Activated T-cell treated with anti-CD3 and anti-CD28 coated beads, Interleukin-2, amount 50 U/mL, for 1 hour (primary cell): ENCODE data around the gene TBC1D5.

Experiments
- DNase-seq: peaks from one replicate; pipeline ENCODE4 v3.0.0-alpha.2; 2020

The TBC1D5 gene

GRCh38 chr3:17261627-17262369 lies 480.6 kb downstream of the TBC1D5 start:
- no peak for DNase-seq

- no peak for DNase-seq
These were observed 482.2 kb downstream of the TBC1D5 start for GRCh38 chr3:17260257-17260656.

- no peak for DNase-seq
These were observed 482.7 kb downstream of the TBC1D5 start for GRCh38 chr3:17259685-17260084.

GRCh38 chr3:17258823-17259436 lies 483.5 kb downstream of the TBC1D5 start:
- no peak for DNase-seq

GRCh38 chr3:17257269-17257668 lies 485.2 kb downstream of the TBC1D5 start:
- no peak for DNase-seq

- no peak for DNase-seq
These were observed 498.8 kb downstream of the TBC1D5 start for GRCh38 chr3:17243621-17244020.

- no peak for DNase-seq
These were observed 503.0 kb downstream of the TBC1D5 start for GRCh38 chr3:17239417-17239816.

- no peak for DNase-seq
These were observed 504.4 kb downstream of the TBC1D5 start for GRCh38 chr3:17238023-17238422.

GRCh38 chr3:17235310-17235709 lies 507.1 kb downstream of the TBC1D5 start:
- no peak for DNase-seq

GRCh38 chr3:17234382-17234781 lies 508.0 kb downstream of the TBC1D5 start:
- no peak for DNase-seq

- DNase-seq = no peak
These were observed 509.0 kb downstream of the TBC1D5 start for GRCh38 chr3:17233398-17233800.

- no peak for DNase-seq
These were observed 510.0 kb downstream of the TBC1D5 start for GRCh38 chr3:17232442-17232841.

- no peak for DNase-seq
These were observed 510.7 kb downstream of the TBC1D5 start for GRCh38 chr3:17231537-17232261.

GRCh38 chr3:17227472-17227871 lies 515.0 kb downstream of the TBC1D5 start:
- no peak for DNase-seq

GRCh38 chr3:17221529-17221928 lies 520.9 kb downstream of the TBC1D5 start:
- no peak for DNase-seq

- DNase-seq = no peak
These were observed 522.8 kb downstream of the TBC1D5 start for GRCh38 chr3:17219593-17219992.

- DNase-seq = no peak
These were observed 523.8 kb downstream of the TBC1D5 start for GRCh38 chr3:17218587-17218986.

- DNase-seq = no peak
These were observed 524.8 kb downstream of the TBC1D5 start for GRCh38 chr3:17217588-17217987.

GRCh38 chr3:17213102-17213501 lies 529.3 kb downstream of the TBC1D5 start:
- DNase-seq = no peak

- no peak for DNase-seq
These were observed 534.5 kb downstream of the TBC1D5 start for GRCh38 chr3:17207979-17208378.

- DNase-seq = no peak
These were observed 535.4 kb downstream of the TBC1D5 start for GRCh38 chr3:17207019-17207418.

GRCh38 chr3:17204049-17204650 lies 538.3 kb downstream of the TBC1D5 start:
- no peak for DNase-seq

GRCh38 chr3:17201538-17201937 lies 540.9 kb downstream of the TBC1D5 start:
- no peak for DNase-seq
